ENCODE measurements around the gene FNDC3A.

The FNDC3A gene, protein sequence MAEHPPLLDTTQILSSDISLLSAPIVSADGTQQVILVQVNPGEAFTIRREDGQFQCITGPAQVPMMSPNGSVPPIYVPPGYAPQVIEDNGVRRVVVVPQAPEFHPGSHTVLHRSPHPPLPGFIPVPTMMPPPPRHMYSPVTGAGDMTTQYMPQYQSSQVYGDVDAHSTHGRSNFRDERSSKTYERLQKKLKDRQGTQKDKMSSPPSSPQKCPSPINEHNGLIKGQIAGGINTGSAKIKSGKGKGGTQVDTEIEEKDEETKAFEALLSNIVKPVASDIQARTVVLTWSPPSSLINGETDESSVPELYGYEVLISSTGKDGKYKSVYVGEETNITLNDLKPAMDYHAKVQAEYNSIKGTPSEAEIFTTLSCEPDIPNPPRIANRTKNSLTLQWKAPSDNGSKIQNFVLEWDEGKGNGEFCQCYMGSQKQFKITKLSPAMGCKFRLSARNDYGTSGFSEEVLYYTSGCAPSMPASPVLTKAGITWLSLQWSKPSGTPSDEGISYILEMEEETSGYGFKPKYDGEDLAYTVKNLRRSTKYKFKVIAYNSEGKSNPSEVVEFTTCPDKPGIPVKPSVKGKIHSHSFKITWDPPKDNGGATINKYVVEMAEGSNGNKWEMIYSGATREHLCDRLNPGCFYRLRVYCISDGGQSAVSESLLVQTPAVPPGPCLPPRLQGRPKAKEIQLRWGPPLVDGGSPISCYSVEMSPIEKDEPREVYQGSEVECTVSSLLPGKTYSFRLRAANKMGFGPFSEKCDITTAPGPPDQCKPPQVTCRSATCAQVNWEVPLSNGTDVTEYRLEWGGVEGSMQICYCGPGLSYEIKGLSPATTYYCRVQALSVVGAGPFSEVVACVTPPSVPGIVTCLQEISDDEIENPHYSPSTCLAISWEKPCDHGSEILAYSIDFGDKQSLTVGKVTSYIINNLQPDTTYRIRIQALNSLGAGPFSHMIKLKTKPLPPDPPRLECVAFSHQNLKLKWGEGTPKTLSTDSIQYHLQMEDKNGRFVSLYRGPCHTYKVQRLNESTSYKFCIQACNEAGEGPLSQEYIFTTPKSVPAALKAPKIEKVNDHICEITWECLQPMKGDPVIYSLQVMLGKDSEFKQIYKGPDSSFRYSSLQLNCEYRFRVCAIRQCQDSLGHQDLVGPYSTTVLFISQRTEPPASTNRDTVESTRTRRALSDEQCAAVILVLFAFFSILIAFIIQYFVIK

DNA sequence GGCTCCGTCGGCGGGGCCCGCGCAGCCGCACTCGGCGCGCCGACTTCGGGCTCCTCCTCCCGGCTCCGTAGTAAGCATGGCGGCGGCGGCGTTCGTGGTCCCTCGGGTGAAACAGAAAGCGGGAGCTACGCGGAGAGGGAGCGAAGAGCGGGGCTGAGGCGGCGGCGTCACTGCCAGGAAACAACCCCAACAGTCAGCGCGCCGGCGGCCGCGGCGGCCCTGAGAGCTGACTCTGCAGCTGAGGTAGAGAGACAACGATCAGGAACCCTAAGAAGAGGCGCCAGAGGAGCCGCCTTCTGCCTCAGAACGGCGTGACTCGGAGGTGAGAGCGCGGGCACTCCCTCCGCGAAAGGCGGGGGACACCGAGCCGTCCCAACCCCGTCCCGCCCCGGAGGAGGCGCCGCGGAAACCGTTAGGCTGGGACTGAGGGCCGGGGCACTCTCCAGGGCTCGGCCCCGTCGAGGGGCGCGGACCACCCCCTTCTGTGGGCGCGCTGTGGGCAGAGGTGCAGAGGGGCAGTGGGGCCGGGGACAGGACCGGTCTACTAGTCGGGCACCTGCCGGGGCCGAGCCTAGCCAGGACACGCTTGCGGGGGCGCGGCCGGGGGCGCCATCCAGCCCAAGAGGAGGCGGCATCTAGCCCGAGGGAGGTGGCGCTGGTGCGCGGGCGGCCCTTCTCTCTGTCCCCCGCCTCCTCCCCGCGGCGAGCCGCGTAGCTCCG, at the start of gene FNDC3A:
Gene FNDC3A, plus strand, starts transcription at position 57 of the 720 bp plus-strand sequence. CDS start 30,279 bp downstream, outside the sequence.
- H3K27me3 ChIP-seq, result no peaks in the 10 kb centered on the region
- H4K20me1 ChIP-seq, result peaks cover 38% of the 10 kb centered on the region
- H3K27ac ChIP-seq, result peak within 1 kb of the TSS; percentile 96
- peak within 1 kb of the TSS; percentile 90 for H3K4me2 ChIP-seq
- H3K36me3 ChIP-seq, result no peaks in the 10 kb centered on the region
- peaks cover 36% of the 10 kb centered on the region for H3K9me3 ChIP-seq
- no peak for TF ChIP-seq Cebpa-rat (IDR thresholded peaks at IDR 0.05)
- peak within 1 kb of the TSS; percentile 96 for H3K9ac ChIP-seq
- H3K4me1 ChIP-seq, result peaks cover 47% of the 10 kb centered on the region
- peak within 1 kb of the TSS; percentile 91 for H3K4me3 ChIP-seq

DNA sequence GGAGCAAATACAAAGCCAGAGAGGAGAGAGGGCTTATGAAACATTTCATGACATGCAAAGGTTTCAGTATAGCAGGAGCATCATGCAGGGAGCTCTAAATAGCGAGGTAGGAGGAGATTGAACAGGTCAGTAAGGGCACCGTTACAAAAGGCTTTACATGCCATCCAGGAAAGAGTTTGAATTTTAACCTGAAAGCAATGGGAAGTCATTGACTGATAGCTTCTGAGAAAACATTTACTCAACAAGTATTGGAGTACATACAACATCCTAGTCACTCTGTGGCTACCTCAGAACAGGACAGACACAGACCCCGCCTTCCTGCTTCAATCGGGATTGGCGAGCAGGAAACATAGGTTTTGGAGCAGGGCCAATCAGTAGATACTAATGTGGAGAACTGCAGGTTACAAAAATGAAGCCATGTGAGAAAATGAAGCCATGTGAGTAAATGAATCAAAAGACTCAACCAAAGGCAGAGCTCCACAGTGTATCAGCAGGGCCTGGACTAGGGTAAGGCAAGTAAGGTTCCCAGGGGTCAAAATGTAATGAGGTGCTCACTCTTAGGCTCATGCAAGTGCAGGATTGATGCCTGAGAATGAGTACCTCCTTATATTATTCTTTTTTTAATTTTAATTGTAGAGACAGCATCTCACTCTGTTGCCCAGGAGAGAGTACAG, 46.8 kb upstream of the FNDC3A start:
- H3K4me1 ChIP-seq, result no peaks in the 10 kb centered on the region
- no peak for TF ChIP-seq Cebpa-rat (IDR thresholded peaks at IDR 0.05)
- no peaks in the 10 kb centered on the region for H3K27me3 ChIP-seq
- no peaks in the 10 kb centered on the region for H4K20me1 ChIP-seq
- no peaks in the 10 kb centered on the region for H3K9me3 ChIP-seq
- H3K36me3 ChIP-seq, result no peaks in the 10 kb centered on the region
- H3K9ac ChIP-seq, result no peak overlapping the region
- H3K4me2 ChIP-seq, result no peak overlapping the region
- H3K27ac ChIP-seq, result no peak overlapping the region
- H3K4me3 ChIP-seq, result no peak overlapping the region

DNA sequence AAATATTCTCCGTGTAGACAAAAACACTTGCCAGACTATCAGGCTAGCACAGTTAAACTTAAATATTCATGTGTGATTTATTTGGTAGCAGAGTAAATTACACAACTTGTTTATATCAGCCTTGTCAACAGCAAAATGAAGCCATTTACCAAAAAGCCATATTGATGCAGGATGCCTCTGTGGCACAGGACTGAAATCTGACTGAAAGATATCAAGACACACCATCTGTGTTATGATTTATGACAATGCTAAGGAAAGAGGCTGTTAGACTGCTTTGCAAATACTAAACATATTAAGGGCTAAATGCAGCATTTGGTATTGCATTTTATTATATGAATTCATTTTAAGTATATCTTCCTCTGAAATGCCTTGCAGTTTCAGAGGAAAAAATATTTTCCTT, 44.8 kb upstream of the FNDC3A start:
- H3K9ac ChIP-seq, result no peak overlapping the region
- no peaks in the 10 kb centered on the region for H3K36me3 ChIP-seq
- no peaks in the 10 kb centered on the region for H3K4me1 ChIP-seq
- no peak overlapping the region for H3K4me2 ChIP-seq
- H3K27ac ChIP-seq, result no peak overlapping the region
- H3K27me3 ChIP-seq, result no peaks in the 10 kb centered on the region
- H4K20me1 ChIP-seq, result no peaks in the 10 kb centered on the region
- TF ChIP-seq Cebpa-rat (IDR thresholded peaks at IDR 0.05), result no peak
- no peak overlapping the region for H3K4me3 ChIP-seq
- no peaks in the 10 kb centered on the region for H3K9me3 ChIP-seq

DNA sequence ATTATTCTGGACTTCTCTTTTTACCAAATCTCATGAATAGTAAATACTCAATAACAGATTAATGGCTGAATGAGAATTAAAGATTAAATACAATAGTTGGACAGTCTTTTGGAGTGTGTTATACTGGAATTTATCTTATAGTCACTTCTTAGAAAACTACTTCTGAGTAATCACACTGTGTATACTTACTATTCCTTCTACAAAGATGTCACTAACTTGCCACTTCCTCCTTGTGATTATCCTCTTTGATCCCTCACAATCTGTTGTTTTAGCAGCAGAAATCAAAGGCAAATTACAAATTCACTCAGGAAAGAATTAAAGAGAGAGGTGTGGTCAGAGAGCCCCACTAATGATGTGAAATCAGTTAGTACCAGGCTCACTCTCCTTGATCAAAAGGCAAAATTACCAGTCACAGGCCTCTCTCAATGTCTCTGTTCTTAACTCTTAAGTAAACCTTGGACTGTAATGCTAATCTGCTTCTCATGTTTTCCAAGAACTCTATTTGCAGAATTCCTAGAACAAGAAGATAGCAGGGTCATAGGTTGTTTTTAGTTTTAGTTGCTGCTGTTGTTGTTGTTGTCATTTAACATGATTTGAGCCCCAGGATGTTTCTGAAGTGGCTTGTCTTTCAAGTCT, 37.3 kb upstream of the FNDC3A start:
- no peak for TF ChIP-seq Cebpa-rat (IDR thresholded peaks at IDR 0.05)
- no peaks in the 10 kb centered on the region for H3K27me3 ChIP-seq
- no peaks in the 10 kb centered on the region for H3K9me3 ChIP-seq
- no peak overlapping the region for H3K4me2 ChIP-seq
- H3K9ac ChIP-seq, result no peak overlapping the region
- no peak overlapping the region for H3K27ac ChIP-seq
- no peaks in the 10 kb centered on the region for H3K4me1 ChIP-seq
- H3K36me3 ChIP-seq, result no peaks in the 10 kb centered on the region
- no peaks in the 10 kb centered on the region for H4K20me1 ChIP-seq
- H3K4me3 ChIP-seq, result no peak overlapping the region

DNA sequence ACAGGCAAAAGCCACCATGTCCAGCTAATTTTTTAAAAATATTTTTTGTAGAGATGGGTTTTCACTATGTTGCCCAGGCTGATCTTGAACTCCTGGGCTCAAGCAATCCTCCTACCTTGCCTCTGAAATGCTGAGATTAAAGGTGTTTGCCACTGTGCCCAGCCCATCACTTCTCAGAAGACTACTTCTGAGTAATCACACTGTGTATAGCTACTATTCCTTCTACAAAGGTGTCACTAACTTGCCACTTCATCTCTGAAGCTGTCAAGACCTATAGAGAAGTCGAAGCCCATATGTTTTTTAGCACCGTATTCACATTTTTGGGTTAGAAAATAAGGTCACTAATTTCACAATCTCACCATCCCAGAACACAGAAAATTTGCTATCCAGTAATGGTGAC, 36.0 kb upstream of the FNDC3A start:
- no peaks in the 10 kb centered on the region for H3K9me3 ChIP-seq
- no peak for TF ChIP-seq Cebpa-rat (IDR thresholded peaks at IDR 0.05)
- no peak overlapping the region for H3K27ac ChIP-seq
- no peak overlapping the region for H3K9ac ChIP-seq
- H3K4me2 ChIP-seq, result no peak overlapping the region
- no peak overlapping the region for H3K4me3 ChIP-seq
- H3K36me3 ChIP-seq, result no peaks in the 10 kb centered on the region
- no peaks in the 10 kb centered on the region for H4K20me1 ChIP-seq
- H3K27me3 ChIP-seq, result no peaks in the 10 kb centered on the region
- H3K4me1 ChIP-seq, result no peaks in the 10 kb centered on the region

DNA sequence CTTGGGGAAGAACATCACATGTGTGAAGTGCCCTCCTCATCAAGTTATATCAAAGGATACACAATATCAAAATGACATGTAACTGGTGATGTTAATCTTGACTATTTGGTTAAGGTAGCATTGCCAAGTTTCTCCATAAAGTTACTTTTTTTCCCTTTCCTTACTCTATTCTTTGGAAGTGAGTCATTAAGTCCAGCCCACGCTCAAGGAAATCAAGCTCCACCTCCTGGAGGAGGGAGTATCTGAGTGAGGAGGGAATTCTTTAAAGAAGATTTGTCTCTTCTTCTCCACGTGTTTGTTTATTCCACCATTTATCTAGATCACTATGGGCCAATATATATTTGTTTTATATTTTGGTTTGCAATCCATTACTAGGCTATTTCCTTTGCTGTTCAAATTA, 33.6 kb upstream of the FNDC3A start:
- Histone ChIP-seq H3K4me1 (no peaks in the 10 kb centered on the region), H3K27ac (no peak overlapping the region), H3K36me3 (no peaks in the 10 kb centered on the region), H3K27me3 (no peaks in the 10 kb centered on the region), H3K9me3 (no peaks in the 10 kb centered on the region), H4K20me1 (no peaks in the 10 kb centered on the region), H3K4me2 (no peak overlapping the region), H3K4me3 (no peak overlapping the region), H3K9ac (no peak overlapping the region)
- no peak for TF ChIP-seq Cebpa-rat (IDR thresholded peaks at IDR 0.05)

DNA sequence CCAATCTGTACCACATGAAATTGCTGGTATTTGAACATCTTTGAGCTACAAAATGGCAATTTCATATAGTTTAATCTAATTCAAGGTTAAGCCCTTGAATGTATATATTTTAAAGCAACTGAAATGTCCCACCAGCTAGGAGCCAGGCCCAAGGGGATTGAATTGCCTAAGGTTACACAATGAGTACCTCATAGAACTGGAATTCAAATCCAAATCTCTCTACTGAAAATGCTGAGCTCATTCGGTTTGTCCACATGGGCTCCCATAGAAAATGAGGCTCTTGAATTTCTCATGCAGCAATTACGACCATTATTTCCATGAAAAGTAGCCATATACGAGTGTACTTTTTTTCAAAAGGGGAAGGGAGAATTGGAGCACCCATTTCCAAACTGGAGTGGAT, 31.5 kb upstream of the FNDC3A start:
- H3K4me1 ChIP-seq, result no peaks in the 10 kb centered on the region
- H3K9me3 ChIP-seq, result no peaks in the 10 kb centered on the region
- H3K36me3 ChIP-seq, result no peaks in the 10 kb centered on the region
- H3K27ac ChIP-seq, result no peak overlapping the region
- no peaks in the 10 kb centered on the region for H3K27me3 ChIP-seq
- no peak overlapping the region for H3K4me3 ChIP-seq
- H3K9ac ChIP-seq, result no peak overlapping the region
- no peaks in the 10 kb centered on the region for H4K20me1 ChIP-seq
- TF ChIP-seq Cebpa-rat (IDR thresholded peaks at IDR 0.05), result no peak
- H3K4me2 ChIP-seq, result no peak overlapping the region

DNA sequence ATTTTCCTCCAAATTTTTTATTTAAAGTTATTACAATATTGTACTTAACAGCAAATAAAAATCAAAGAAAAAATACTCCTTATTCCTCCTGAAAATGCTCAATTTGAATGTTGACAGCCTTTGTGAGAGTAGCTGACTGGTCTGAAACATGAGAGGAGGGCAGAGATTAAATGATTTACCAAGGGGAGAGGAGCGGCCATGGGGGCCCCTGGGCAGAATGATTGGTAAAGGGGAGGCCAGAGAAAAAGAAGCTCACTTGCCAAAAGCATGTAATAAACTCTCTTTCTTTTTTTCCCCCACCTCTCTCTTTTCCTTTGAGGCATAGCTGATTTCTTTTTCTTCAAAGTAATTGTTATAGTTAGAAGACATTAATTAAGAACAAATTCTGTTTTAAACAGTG, 30.1 kb upstream of the FNDC3A start:
- no peak for TF ChIP-seq Cebpa-rat (IDR thresholded peaks at IDR 0.05)
- Histone ChIP-seq H3K9me3 (no peaks in the 10 kb centered on the region), H3K27ac (no peak overlapping the region), H4K20me1 (no peaks in the 10 kb centered on the region), H3K4me1 (no peaks in the 10 kb centered on the region), H3K4me3 (no peak overlapping the region), H3K27me3 (no peaks in the 10 kb centered on the region), H3K4me2 (no peak overlapping the region), H3K36me3 (no peaks in the 10 kb centered on the region), H3K9ac (no peak overlapping the region)

Measured in BLaER1 (cell line).